Fibroblast of lung (primary cell): ENCODE measurements around the gene USP20.

ENCODE experiments used
- CTCF ChIP-seq, 2 donors: IDR thresholded peaks in 1 of 2; conservative IDR thresholded peaks in 1 of 2; 1 replicate in 1 of 2; 2 replicates in 1 of 2; pipeline ENCODE4 v1.5.1; 2011 to 2012; ENCODE audit warnings: low read length in 2 of 2, control low read depth in 1 of 2, inconsistent platforms in 1 of 2, low read depth in 1 of 2, mild to moderate bottlenecking in 1 of 2
- EZH2 ChIP-seq: IDR thresholded peaks from 2 replicates; pipeline ENCODE4 v1.5.1; 2012; ENCODE audit warnings: low read length, control low read depth, mild to moderate bottlenecking; ENCODE audit errors: missing control alignments

- TF ChIP-seq CTCF (conservative IDR thresholded peaks at IDR 0.05 in 1 of 2, IDR thresholded peaks at IDR 0.05 in 1 of 2; ENCODE audit: low read depth in 1 of 2, low read length in 2 of 2) (no peak), EZH2 (no peak)
These were observed 49.9 kb downstream of the USP20 start for GRCh38 chr9:129885018-129885669.
